GM13976 (cell line): ENCODE results near the gene CA14.
"Not testable (repeated sequence)": the region's sequence is repeated elsewhere in the genome, so short reads cannot be mapped to it uniquely, and the experiment has no call there.

Source experiments
- DNase-seq: peaks from one replicate; pipeline ENCODE4 v3.0.0; 2012; ENCODE audit warnings: low spot score
- in situ Hi-C: fragments of 300-500 bp; cut with MboI; formaldehyde crosslinking; loops from one replicate; pipeline ENCODE4 v1.12.0; 2022; ENCODE audit warnings: low sequenced_read_pairs, mixed read lengths, inconsistent platforms; ENCODE audit not compliant: unreplicated experiment
- TF ChIP-seq, protein P1 (sequence below): IDR thresholded peaks from 2 replicates; pipeline ENCODE4 v1.5.1; 2012; ENCODE audit warnings: borderline replicate concordance, mild to moderate bottlenecking; ENCODE audit not compliant: insufficient read depth; ENCODE audit errors: extremely low read depth, missing control alignments, control extremely low read depth

The CA14 gene

DNA sequence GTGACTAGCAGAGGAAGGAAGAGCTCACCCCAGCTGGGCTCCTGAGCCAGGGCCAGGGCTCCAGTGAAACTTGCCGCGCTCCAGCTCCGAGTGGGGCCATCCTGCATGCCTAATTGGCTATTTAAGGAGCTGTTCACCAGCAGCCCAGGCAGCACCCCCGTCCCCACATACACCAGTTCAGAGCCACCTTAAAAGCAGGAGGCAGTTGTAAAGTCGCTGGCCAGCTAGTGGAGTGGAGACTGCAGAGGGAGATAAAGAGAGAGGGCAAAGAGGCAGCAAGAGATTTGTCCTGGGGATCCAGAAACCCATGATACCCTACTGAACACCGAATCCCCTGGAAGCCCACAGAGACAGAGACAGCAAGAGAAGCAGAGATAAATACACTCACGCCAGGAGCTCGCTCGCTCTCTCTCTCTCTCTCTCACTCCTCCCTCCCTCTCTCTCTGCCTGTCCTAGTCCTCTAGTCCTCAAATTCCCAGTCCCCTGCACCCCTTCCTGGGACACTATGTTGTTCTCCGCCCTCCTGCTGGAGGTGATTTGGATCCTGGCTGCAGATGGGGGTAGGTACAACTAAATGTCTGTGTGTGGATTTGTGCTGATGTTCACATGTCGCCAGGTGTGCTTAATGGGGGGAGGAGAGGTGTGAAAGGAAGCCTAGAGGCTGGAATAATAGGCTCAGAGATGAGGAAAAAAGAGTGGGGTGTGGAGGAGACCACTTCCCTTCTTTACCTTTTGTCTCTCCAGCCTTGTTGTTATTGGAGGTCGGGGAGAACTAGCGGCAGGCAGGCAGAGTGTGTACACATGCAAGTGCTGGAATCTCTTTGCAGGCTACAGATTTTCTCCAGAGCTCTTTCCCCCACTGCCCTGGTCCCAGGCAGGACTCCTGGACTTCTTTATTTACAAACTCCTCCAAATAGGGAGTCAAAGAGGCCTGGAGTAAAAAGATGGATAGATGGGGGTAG, at the start of gene CA14:
CA14 (plus strand) TSS at position 151 of the 962 bp plus-strand sequence; CDS start at position 506, 355 bp downstream.
- TF ChIP-seq, protein P1, sequence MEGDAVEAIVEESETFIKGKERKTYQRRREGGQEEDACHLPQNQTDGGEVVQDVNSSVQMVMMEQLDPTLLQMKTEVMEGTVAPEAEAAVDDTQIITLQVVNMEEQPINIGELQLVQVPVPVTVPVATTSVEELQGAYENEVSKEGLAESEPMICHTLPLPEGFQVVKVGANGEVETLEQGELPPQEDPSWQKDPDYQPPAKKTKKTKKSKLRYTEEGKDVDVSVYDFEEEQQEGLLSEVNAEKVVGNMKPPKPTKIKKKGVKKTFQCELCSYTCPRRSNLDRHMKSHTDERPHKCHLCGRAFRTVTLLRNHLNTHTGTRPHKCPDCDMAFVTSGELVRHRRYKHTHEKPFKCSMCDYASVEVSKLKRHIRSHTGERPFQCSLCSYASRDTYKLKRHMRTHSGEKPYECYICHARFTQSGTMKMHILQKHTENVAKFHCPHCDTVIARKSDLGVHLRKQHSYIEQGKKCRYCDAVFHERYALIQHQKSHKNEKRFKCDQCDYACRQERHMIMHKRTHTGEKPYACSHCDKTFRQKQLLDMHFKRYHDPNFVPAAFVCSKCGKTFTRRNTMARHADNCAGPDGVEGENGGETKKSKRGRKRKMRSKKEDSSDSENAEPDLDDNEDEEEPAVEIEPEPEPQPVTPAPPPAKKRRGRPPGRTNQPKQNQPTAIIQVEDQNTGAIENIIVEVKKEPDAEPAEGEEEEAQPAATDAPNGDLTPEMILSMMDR: no peak
- in situ Hi-C loops: no loop called here
- no peak for DNase-seq

DNA sequence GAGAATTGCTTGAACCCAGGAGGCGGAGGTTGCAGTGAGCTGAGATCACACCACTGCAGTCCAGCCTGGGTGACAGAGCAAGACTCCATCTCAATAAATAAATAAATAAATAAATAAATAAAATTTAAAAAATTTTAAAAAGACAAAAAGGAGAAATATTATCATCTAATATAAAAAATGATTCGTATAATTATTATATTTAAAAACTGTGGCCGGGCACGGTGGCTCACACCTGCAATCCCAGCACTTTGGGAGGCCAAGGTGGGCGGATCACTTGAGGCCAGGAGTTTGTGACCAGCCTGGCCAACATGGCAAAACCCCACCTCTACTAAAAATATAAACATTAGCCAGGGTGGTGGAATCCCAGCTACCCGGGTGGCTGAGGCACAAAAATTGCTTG, 49.1 kb upstream of the CA14 start:
- in situ Hi-C loops: not testable (repeated sequence)

DNA sequence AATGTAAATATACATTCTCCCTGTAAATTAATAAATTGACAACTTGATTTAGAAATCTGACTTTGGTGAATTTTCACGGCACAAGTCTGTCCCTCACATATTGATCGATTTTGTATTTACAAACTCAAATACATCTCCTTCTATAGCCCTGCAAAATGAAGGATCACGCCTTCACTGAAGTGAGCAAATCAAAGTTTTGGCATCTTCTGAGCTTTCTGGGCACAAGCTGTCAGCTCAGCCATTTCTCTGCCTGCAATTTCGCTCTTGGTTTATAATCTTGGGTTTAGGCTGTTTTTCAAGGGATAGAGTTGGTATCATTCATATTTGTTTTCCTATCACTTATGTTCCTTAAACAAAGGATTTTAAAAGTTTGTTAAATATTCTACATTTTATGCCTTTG, 47.5 kb upstream of the CA14 start:
- TF ChIP-seq, protein P1: no peak
- in situ Hi-C loops: no loop called here
- DNase-seq: no peak

More for the DNA sequence above, 49.1 kb upstream of the CA14 start:
- DNase-seq: not testable (repeated sequence)

DNA sequence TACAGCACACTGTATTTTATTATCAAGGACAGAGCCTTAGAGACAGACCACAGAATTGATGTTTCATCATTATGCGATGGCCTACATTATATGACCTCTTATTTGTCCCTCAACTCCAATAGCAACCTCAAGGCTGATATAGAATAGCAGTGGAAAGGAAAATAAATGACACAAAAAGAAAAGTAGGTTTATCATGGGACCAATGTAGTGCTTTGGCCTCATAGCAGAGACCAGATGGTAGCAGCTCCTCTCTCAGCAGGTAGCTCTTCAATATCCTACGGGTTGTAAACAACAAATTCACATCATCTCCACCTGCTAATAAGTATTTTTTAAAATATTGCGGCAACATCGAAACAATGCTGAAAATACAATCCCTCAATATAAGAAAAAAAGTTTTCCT, 46.9 kb upstream of the CA14 start:
- DNase-seq: no peak
- in situ Hi-C loops: no loop called here
- TF ChIP-seq, protein P1: no peak

DNA sequence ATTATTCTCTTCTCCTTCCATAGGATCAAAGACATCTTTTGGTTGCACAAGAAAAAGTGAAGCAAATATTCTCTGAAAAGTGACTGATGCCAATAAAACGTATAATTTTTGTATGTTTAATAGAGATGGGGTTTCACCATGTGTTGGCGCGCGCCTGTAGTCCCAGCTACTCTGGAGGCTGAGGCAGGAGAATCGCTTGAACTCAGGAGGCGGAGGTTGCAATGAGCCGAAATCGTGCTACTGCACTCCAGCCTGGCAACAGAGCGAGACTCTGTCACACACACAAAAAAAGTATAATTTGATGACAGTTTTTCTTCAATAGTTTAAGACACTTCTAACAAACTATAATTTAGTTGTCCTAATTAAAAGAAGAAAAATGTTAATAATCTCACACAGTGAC, 45.5 kb upstream of the CA14 start:
- TF ChIP-seq, protein P1: no peak
- no peak for DNase-seq
- in situ Hi-C loops: no loop called here

DNA sequence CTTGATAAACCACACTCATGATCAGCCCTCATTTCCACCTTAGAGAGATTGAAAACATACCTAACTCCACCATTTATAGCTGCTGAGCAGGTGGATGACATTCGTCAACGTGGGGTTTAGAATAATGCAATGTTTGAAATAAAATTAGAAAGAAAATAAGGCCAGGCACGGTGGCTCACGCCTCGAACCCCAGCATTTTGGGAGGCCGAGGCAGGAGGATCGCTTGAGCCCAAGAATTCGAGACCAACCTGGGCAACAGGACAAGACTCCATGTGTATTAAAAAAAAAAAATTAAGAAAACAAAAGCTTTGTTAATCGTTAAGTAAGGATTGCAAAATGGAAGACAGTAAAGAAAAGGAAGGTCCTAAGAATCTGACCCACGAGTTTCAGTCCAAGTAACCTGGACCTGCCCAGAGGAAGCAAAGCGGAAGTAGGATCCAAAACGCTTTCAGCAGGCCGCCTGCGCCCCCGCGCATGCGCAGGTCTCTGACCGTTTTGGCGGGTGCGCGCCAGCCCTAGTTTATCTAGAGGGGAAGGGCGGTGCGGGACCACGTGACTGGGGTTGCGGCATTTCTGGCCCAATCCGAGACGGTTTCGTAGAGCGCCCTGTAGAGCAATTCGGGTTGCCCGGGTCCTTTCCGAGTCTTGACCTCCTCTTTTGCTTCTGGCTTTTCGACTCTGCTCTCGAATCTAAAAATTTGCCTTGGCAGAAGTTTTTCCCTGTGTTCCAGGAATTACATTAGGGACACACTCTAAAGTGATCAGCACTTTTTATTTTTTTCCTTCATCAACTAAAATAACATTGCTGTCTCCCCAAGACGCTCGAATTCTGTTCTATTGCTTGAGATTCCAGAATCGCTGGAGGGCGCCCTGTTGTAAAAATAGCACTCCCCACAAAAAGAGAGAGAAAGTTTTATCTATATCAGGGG, 44.1 kb upstream of the CA14 start:
- TF ChIP-seq, protein P1: peak; percentile 19
- in situ Hi-C loops: no loop called here
- peak; percentile 94 for DNase-seq

DNA sequence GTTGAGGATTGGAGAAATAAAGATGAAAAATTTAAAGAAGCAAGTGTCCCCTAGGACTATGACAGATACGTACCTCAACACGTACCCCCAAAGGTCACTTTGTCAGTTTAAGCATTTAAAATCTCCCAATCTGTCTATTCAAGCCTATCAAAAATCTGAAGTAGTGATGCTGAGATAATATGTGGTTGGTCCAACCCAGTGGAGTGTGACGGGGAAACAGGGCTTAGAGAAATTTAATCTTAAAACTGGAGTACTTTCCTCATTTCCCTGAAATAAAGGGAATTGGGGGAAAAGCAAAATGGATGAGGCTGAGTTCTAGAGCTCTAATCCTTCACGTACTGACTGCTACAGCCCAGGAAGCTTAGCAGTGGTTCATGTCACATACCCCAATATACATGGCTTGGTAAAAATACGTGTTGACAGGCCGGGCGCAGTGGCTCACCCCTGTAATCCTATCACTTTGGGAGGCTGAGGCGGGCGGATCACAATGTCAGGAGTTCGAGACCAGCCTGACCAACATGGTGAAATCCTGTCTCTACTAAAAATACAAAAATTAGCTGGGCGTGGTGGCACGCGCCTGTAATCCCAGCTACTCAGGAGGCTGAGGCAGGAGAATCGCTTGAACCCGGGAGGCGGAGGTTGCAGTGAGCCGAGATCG, 43.3 kb upstream of the CA14 start:
- in situ Hi-C loops, DNase-seq: not testable (repeated sequence)

DNA sequence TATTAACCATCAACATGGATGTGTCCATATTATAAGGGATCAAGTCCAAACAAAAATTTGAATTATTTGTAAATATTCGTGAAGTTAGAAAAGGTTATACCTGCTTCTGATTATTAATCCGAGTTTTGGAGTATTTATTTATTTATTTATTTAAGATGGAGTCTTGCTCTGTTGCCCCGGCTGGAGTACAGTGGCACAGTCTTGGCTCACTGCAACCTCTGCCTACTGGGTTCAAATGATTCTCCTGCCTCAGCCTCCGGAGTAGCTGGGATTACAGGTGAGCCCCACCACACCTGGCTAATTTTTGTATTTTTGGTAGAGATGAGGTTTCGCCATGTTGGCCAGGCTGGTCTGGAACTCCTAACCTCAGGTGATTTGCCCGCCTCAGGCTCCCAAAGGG, 41.7 kb upstream of the CA14 start:
- in situ Hi-C loops: not testable (repeated sequence)

More for the DNA sequence above, 41.7 kb upstream of the CA14 start:
- not testable (repeated sequence) for DNase-seq
